Prostate gland (tissue), 2 donors: ENCODE measurements around the gene CRYBG3.

Experiments used
- POLR2A ChIP-seq: fragments of 450-650 bp; IDR thresholded peaks from one replicate; pipeline ENCODE4 v1.6.1; 2016; ENCODE audit warnings: antibody characterized with exemption, mild to moderate bottlenecking
- POLR2AphosphoS5 ChIP-seq: sonication (generic); formaldehyde crosslinking; IDR thresholded peaks from one replicate; pipeline ENCODE4 v1.6.1; 2017; ENCODE audit warnings: antibody characterized with exemption
- TF ChIP-seq, protein P1 (sequence below), 4 experiments: fragments of 200-600 bp in 2 of 4; fragments of 450-650 bp in 2 of 4; sonication (generic) in 2 of 4; IDR thresholded peaks; 1 replicate in 3 of 4; 2 replicates in 1 of 4; pipeline ENCODE4 v1.5.1; 2016 to 2019; ENCODE audit warnings: antibody characterized with exemption in 4 of 4, mild to moderate bottlenecking in 2 of 4, moderate library complexity in 2 of 4

DNA sequence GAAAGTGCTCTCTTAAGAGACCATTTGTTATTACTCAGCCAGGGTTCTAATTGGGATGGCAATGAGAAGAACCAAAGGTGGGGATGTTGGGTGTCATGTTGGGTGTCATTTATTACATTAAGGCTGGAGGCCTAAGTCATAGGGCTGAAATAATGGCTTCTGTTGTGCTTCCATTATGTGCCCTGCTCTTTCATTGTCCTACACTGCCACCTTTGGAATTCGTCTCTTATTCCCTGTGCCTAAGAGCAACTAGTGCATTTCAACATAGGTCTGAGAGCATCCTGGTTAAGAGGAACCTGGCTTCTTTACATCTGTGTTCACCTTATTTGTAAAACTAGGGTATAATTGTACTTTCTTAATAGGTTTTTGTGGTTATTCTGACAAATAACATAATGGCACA is 118.2 kb downstream of the CRYBG3 start:
- TF ChIP-seq, protein P1, sequence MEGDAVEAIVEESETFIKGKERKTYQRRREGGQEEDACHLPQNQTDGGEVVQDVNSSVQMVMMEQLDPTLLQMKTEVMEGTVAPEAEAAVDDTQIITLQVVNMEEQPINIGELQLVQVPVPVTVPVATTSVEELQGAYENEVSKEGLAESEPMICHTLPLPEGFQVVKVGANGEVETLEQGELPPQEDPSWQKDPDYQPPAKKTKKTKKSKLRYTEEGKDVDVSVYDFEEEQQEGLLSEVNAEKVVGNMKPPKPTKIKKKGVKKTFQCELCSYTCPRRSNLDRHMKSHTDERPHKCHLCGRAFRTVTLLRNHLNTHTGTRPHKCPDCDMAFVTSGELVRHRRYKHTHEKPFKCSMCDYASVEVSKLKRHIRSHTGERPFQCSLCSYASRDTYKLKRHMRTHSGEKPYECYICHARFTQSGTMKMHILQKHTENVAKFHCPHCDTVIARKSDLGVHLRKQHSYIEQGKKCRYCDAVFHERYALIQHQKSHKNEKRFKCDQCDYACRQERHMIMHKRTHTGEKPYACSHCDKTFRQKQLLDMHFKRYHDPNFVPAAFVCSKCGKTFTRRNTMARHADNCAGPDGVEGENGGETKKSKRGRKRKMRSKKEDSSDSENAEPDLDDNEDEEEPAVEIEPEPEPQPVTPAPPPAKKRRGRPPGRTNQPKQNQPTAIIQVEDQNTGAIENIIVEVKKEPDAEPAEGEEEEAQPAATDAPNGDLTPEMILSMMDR (IDR thresholded peaks at IDR 0.05): peak in 1 of 4 experiments; percentile 4
- TF ChIP-seq POLR2A (no peak), POLR2AphosphoS5 (no peak)
